Left colon (tissue), 2 donors: ENCODE data around the gene CEP350. TPM values are rescaled to one million over a fixed set of nuclear protein-coding genes. Genes with fewer than 3 reads are reported as not detected.

Source experiments
- ATAC-seq: fragments of 200-7000 bp; cut with Tn5 transposase; one replicate; pipeline ENCODE4 v1.9.1; 2020; ENCODE audit warnings: mild to moderate bottlenecking, moderate library complexity
- DNase-seq, 2 donors: peaks; one replicate each; pipeline ENCODE4 v3.0.0-alpha.2; 2020
- intact Hi-C, 2 donors: fragments of 100-400 bp; cut with DNase I in 1 of 2; cut with micrococcal nuclease in 1 of 2; formaldehyde crosslinking; loops; one replicate each; pipeline versions ENCODE4 v1.11.2 to v1.14.0; 2022; cut with DNase I, micrococcal nuclease
- total RNA-seq, 2 donors: library from RNA; stranded (reverse); fragmentation: NEBNext Ultra II Directional; extraction: Animal tissue kit (Norgen Biotek cat#: 25700); gene quantifications; one replicate each; pipeline ENCODE4 v1.2.1, GENCODE V29; 2021
- donor health status: DM: no; HTN: no; CAD: no.
- donor health status: DM: yes; HTN: yes; CAD: no.

Gene CEP350
- total RNA-seq, 2 donors from 2014 or later = 47.7 to 49.7 TPM

DNA sequence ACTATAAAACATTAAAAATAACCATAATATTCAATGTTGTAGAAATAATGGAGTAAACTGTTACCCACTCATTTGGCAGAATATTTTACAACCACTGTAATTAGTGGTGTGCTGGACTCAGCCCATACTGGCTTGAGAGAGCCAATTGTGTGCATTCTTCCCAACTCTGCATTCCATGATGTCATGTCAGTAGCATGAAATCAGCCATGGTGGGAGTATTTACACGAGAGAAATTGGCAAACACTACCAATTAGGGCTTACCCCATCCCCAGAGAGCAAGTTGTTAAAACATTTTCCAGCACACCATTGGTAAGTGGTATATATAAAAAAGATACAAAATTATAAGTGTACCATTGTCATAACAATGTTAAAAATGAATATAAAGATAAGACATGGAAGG is 180.9 kb downstream of the CEP350 start:
- intact Hi-C loops = no loop called here
- DNase-seq = no peak
- ATAC-seq = no peak

GRCh38 chr1:180136331-180136967 is 181.8 kb downstream of the CEP350 start:
- DNase-seq = no peak
- intact Hi-C loops = no loop called here
- peak; percentile 61 for ATAC-seq

DNA sequence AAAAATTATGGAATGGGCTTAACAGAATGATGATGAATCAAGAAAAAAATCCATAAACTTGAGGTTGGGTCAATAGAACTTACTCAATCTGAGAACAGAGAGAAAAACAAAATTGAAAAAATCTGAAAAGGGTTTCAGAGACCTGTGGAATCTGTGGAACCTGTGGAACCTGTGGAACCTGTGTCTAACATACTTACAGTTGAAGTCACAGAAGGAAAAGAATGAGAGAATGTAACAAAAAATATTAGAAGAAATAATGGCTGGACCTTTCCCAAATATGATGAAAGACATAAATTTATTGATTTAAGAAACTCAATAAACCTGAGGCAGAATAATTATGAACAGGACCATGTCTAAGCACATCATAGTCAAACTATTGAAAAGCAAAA is 182.4 kb downstream of the CEP350 start:
- intact Hi-C loops = no loop called here
- DNase-seq (no peak), ATAC-seq (no peak)

- ATAC-seq = no peak
- intact Hi-C loops = no loop called here
- DNase-seq = no peak
These were observed 183.2 kb downstream of the CEP350 start for GRCh38 chr1:180137776-180138175.

GRCh38 chr1:180141381-180141934 is 186.8 kb downstream of the CEP350 start:
- no peak for ATAC-seq
- intact Hi-C loops = no loop called here

GRCh38 chr1:180143359-180143758 is 188.7 kb downstream of the CEP350 start:
- DNase-seq (no peak), ATAC-seq (no peak)
- intact Hi-C loops = no loop called here

More at GRCh38 chr1:180141381-180141934, 186.8 kb downstream of the CEP350 start:
- DNase-seq = no peak

DNA sequence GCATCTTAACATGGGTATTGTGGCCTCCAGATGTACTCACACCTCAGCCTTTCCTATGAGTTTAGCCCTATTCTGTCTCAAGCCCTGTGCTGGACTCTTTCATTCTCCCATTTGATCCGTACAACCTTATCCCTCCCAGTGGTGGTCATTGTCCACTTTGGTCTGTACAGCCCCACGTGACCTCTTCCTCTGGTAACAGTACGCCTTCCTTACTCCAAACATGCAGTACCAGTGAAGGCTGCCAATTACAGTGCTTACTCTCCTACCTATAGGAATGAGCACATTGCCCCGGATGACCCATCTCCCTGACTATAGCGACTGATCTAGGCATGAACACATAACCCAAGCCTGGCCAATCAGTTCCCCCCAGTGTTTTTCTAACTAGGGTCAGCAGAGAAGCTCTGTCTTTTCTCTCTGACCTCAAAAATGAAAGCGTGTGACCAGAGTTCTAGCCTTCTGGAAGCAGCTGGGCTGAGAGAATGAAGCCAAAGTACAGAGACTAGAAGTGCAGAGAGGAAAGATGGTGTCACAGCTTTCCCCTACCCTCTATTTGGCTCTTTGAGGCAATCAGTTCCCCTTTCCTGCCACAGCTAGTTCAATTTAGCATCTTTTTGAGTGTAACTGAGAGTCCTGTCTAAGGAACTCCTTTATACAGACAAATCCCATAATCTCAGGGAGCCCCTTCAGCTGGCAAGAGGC is 190.2 kb downstream of the CEP350 start:
- DNase-seq (no peak), ATAC-seq (no peak)
- intact Hi-C loops = no loop called here

- ATAC-seq (no peak), DNase-seq (no peak)
- intact Hi-C loops = no loop called here
These were observed 190.8 kb downstream of the CEP350 start for GRCh38 chr1:180145446-180145845.

- ATAC-seq (no peak), DNase-seq (no peak)
- intact Hi-C loops = no loop called here
These were observed 196.4 kb downstream of the CEP350 start for GRCh38 chr1:180150982-180151381.

GRCh38 chr1:180151508-180151907 is 196.9 kb downstream of the CEP350 start:
- ATAC-seq (no peak), DNase-seq (no peak)
- intact Hi-C loops = no loop called here

DNA sequence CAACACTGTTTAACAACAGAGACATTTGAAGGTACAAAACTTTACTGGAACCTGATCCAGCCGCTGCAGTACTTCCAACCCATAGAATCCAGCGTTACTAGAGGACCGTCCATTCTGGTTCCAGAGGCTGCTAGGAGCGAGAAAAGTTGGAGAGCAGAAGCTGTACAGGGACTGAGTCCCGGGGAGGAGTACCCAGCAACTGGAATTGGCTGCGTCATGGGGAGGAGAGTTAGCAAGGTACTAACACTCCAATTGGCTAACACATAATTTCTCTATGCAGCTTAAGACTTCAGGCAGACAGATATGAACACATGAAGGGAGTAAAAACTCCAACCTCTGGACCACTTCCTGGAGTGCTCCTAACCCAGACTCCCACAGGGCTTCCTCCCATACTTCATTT is 198.0 kb downstream of the CEP350 start:
- intact Hi-C loops = no loop called here
- DNase-seq = no peak
- no peak for ATAC-seq

DNA sequence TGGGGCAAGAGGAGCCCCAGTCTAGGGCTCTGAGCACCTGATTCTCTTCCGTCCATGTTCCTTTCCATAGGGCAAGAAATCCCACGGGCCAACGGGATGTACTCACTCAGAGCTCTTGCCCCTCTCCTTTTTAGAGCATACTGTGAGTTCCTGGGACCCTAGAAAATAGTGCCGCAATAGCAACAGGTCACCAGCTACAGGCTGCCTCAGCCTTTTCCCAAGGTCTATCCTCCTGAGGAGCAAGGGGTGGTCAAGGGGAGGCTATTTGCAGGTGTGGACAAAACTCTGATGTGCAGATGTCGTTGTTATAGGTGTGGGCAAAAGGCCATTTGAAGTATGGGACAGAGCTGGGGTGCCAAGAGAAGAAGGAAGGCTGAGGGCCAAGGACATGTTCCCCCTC is 198.4 kb downstream of the CEP350 start:
- intact Hi-C loops = no loop called here
- ATAC-seq (no peak), DNase-seq (no peak)

DNA sequence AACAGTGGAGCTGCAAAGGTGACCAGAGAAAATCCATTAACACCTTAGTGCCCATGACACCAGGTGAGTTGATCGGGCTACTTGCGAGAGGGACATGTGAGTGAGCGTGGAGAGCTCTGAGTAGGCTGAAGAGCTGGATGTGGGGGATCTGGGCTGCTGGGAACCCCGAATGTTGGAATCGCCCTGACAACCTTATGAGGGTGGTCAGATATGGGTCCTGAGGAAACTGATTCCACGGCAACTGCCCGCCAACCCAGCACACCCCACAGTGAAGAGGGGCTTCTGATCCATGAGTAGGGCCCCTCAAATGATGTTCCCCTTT is 199.4 kb downstream of the CEP350 start:
- intact Hi-C loops = no loop called here
- ATAC-seq = no peak
- DNase-seq = peak in 1 of 2 donors; percentile 21

DNA sequence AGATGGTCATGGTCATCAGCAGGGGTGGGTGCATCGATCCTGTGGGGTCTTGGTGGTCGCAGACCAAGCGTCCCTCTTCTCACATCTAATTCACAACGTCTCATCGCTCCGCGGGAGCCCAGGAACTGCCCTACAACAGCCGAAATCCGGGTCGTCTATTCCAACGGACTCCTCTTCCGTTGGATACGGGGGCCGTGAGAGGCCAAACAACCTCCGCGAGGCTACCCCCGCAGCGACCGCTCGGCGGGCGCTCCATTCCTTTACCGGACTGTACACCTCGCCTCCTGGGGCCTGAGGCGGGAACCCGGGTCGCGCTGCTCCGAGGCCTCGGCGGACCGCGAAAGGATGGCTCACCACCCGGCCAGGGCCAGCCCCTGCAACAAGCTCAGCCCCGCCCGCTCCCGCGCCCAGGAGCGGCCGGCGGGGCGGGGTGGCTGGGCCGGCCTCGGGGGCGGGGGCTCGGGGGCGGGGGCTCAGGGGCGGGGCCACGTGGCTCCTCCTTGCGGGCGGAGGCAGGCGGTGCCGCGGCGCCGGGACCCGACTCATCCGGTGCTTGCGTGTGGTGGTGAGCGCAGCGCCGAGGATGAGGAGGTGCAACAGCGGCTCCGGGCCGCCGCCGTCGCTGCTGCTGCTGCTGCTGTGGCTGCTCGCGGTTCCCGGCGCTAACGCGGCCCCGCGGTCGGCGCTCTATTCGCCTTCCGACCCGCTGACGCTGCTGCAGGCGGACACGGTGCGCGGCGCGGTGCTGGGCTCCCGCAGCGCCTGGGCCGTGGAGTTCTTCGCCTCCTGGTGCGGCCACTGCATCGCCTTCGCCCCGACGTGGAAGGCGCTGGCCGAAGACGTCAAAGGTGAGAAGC is 199.9 kb downstream of the CEP350 start, which contains the start of gene QSOX1:
Gene QSOX1 (plus strand): TSS at position 545 of the 857 bp plus-strand sequence. CDS start 39 bp downstream, at position 584.
- peak; percentile 78 for ATAC-seq
- intact Hi-C loops = no loop called here
- DNase-seq = peak; percentile 87 to 93

GRCh38 chr1:180155182-180155682 is 200.6 kb downstream of the CEP350 start:
- intact Hi-C loops = no loop called here
- ATAC-seq (peak; percentile 21), DNase-seq (peak in 1 of 2 donors; percentile 48)

DNA sequence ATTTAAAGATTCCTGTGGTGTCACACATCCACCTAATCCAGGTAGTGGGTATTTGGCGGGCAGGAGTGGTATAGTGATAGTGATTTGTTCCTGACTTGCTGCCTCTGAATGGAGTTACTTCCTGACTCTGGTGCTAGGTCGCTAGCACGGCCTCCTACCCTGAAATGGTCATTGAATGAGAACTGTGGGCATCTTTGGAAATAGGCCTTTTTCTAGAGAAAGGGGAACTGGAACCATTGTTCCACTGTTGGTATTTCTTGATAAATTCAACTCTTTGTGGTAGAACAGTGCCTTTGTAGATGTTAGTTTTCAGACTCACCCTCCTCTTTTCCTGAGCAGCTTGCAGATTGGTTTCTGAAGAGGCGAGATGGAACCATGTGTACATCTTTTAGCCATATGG is 201.6 kb downstream of the CEP350 start:
- intact Hi-C loops = no loop called here
- DNase-seq (no peak), ATAC-seq (no peak)

DNA sequence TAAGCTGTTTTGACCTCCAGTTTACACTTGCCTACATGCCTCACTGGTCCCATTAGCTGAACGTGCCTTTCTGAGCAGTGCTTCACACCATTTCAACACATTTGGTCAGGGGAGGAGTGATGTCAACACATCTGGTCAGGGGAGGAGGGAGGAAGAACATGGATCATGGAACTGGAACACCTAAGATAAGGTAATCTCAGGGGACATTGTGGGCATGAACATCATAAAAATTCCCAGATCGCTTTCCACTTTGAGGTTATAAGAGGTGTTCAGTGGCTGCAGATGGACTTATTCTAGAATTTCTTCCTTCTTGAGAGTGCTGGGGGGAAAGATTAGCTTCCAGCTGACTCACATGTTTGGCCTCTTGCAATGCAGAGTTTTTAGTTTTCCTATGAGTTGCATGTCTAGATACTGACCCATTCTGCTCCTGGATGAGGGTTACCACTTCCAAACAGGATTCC is 202.1 kb downstream of the CEP350 start:
- ATAC-seq = no peak
- no peak for DNase-seq
- intact Hi-C loops = no loop called here

DNA sequence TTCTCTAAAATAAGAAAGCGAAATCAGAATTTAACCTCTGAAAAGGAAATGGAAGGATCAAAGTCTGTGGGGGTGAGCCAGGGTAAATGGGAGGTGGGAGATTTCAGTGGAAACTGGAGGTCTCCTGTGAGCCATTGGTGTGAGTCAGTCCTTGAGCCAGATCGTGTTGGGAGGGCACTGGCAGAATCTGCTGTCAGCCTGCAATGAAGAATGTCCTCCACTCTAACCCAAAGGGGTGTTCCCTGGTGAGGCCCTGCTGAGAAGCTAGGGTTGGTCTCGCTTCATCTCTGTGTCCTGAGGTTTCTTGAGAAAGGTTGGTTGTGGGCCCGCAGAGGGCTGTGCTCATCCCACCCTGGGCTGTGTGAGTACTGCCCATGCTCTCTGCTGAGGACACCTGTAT is 202.5 kb downstream of the CEP350 start:
- DNase-seq (no peak), ATAC-seq (peak; percentile 0)
- intact Hi-C loops = no loop called here

GRCh38 chr1:180157576-180158057 is 203.0 kb downstream of the CEP350 start:
- intact Hi-C loops = no loop called here
- peak; percentile 56 for ATAC-seq

More at GRCh38 chr1:180157576-180158057, 203.0 kb downstream of the CEP350 start:
- DNase-seq = no peak
